Neural progenitor cell (in vitro differentiated cells): Measurements from ENCODE around the gene ADGRG1. TPM values are rescaled to one million over a fixed set of nuclear protein-coding genes. Genes with fewer than 3 reads are reported as not detected.

Source experiments
- DNase-seq: peaks from one replicate; pipeline ENCODE4 v3.0.0-alpha.2; 2016; ENCODE audit warnings: low spot score
- H2AFZ ChIP-seq: fragments of 200-600 bp; sonication (generic); replicated peaks from 2 replicates; pipeline ENCODE4 v1.6.1; 2016; ENCODE audit warnings: antibody characterized with exemption
- H3F3A ChIP-seq: fragments of 200-600 bp; sonication (generic); 2 replicates; pipeline ENCODE4 v1.6.1; 2016; ENCODE audit warnings: antibody characterized with exemption, low read depth
- H3K27ac ChIP-seq: fragments of 200-600 bp; sonication (generic); 2 replicates; pipeline ENCODE4 v1.5.1; 2016; ENCODE audit warnings: mild to moderate bottlenecking
- H3K27me3 ChIP-seq: fragments of 200-600 bp; sonication (generic); 2 replicates; pipeline ENCODE4 v1.6.1; 2016; ENCODE audit warnings: mild to moderate bottlenecking, moderate library complexity
- H3K36me3 ChIP-seq: fragments of 200-600 bp; sonication (generic); 2 replicates; pipeline ENCODE4 v1.5.1; 2016
- H3K4me1 ChIP-seq: fragments of 200-600 bp; sonication (generic); 2 replicates; pipeline ENCODE4 v1.6.1; 2016; ENCODE audit warnings: mixed run types
- H3K4me2 ChIP-seq: fragments of 200-600 bp; sonication (generic); 2 replicates; pipeline ENCODE4 v1.6.1; 2016
- H3K4me3 ChIP-seq: fragments of 200-600 bp; sonication (generic); 2 replicates; pipeline ENCODE4 v1.5.1; 2016
- H3K79me2 ChIP-seq: fragments of 200-600 bp; sonication (generic); 2 replicates; pipeline ENCODE4 v1.6.1; 2016; ENCODE audit warnings: low read depth
- H3K9ac ChIP-seq: fragments of 200-600 bp; sonication (generic); 2 replicates; pipeline ENCODE4 v1.6.1; 2016
- H3K9me3 ChIP-seq: fragments of 200-600 bp; sonication (generic); 2 replicates; pipeline ENCODE4 v1.5.1; 2016; ENCODE audit warnings: low read depth
- H4K20me1 ChIP-seq: fragments of 200-600 bp; sonication (generic); 2 replicates; pipeline ENCODE4 v1.6.1; 2016; ENCODE audit warnings: low read depth
- H3K27ac Mint-ChIP-seq: 3 replicates; pipeline ENCODE4 v1.8.0; 2021; ENCODE audit warnings: mixed read lengths
- H3K27me3 Mint-ChIP-seq: 2 replicates; pipeline ENCODE4 v1.8.0; 2022; ENCODE audit warnings: low read depth, mild to moderate bottlenecking, inconsistent platforms, moderate library complexity, mixed read lengths; ENCODE audit not compliant: insufficient read depth
- H3K36me3 Mint-ChIP-seq: 3 replicates; pipeline ENCODE4 v1.8.0; 2021; ENCODE audit warnings: mixed read lengths
- H3K4me1 Mint-ChIP-seq: 3 replicates; pipeline ENCODE4 v1.8.0; 2021; ENCODE audit warnings: mixed read lengths
- H3K4me3 Mint-ChIP-seq: 3 replicates; pipeline ENCODE4 v1.8.0; 2021; ENCODE audit warnings: mild to moderate bottlenecking, moderate library complexity, mixed read lengths
- H3K9me3 Mint-ChIP-seq: 3 replicates; pipeline ENCODE4 v1.8.0; 2020; ENCODE audit warnings: mixed read lengths
- EZH2 ChIP-seq: fragments of 200-600 bp; sonication (generic); IDR thresholded peaks from 2 replicates; pipeline ENCODE4 v1.6.1; 2017; ENCODE audit warnings: antibody characterized with exemption, mild to moderate bottlenecking, moderate library complexity
- EZH2phosphoT487 ChIP-seq: fragments of 200-600 bp; sonication (generic); IDR thresholded peaks from 2 replicates; pipeline ENCODE4 v1.6.1; 2017; ENCODE audit warnings: antibody characterized with exemption
- total RNA-seq: library from RNA; depleted of rRNA; stranded (reverse); fragments of >200 nt; gene quantifications from 2 replicates; pipeline ENCODE4 v1.2.3, GENCODE V29; 2015; ENCODE audit warnings: low replicate concordance
- TF ChIP-seq, protein P1 (sequence below): fragments of 200-600 bp; sonication (generic); IDR thresholded peaks from 2 replicates; pipeline ENCODE4 v1.5.1; 2017; ENCODE audit warnings: antibody characterized with exemption, mild to moderate bottlenecking

ADGRG1 gene
- total RNA-seq, 1 donor from 2014 or later, result 8.0 TPM

DNA sequence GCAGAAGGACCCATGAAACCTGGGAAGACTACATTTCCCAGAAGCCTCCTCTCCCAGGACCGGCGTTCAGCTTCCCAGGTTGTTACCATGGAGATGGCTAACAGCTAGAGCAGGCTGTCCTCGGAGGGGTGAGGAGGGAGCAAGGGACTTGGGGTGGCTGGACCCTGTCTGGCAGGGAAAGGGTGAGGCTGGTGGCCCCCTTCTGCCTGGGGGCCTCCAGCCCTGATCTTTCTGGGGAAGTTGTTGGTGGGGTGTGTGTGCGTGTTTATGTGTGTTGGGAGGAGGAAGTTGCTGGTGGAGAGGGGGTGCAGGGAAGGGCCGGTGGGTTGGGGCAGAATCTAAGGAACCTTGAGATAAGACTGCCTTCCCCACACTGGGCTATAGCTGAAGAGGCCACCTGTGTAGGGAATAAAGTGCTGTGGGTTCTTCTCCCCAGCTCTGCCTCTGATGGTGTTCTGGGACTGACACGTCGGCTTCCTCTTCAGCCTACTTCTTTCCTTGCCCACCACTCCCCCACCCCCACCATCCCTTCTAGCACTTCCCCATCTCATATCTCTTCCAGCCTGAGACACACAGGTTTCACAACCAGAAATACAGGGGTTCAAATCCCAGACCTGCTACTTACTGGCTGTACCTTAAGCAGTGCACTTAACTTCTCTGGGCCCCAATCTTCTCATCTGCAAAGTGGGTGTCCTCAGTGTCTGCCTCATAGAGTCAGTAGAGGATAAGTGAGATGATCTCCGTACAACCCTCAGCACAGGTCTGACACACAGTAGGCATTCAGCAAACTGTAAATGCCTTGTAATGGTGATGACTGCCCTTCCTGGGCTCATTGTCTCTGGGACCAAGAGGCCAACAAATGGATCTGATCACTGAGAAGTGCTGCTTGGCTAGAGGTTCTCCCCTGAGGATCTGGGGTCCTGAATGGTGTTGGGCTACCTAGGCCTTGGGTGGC, 66.6 kb downstream of the ADGRG1 start, which contains the start of gene DRC7:
Gene DRC7 (plus strand): TSS at position 82 of the 955 bp plus-strand sequence. CDS start 3,144 bp downstream, outside the sequence.
- Mint-ChIP-seq H3K4me1 (peaks cover 16% of the 10 kb centered on the region), H3K27ac (peak within 1 kb of the TSS; percentile 97), H3K27me3 (peaks cover 7% of the 10 kb centered on the region), H3K9me3 (no peaks in the 10 kb centered on the region), H3K36me3 (no peaks in the 10 kb centered on the region), H3K4me3 (peak within 1 kb of the TSS; percentile 85)
- Histone ChIP-seq H3K9me3 (no peaks in the 10 kb centered on the region), H3F3A (no peaks in the 10 kb centered on the region), H3K27me3 (no peaks in the 10 kb centered on the region), H3K27ac (no peak within 1 kb of the TSS), H2AFZ (no peak within 1 kb of the TSS), H3K9ac (no peak within 1 kb of the TSS), H3K36me3 (no peaks in the 10 kb centered on the region), H3K4me2 (peak within 1 kb of the TSS; percentile 80), H3K4me1 (peaks cover 2% of the 10 kb centered on the region), H3K4me3 (peak within 1 kb of the TSS; percentile 35), H4K20me1 (no peaks in the 10 kb centered on the region), H3K79me2 (no peaks in the 10 kb centered on the region)
- DNase-seq, result peak; percentile 90
- no peak for TF ChIP-seq EZH2phosphoT487
- no peak for TF ChIP-seq EZH2
- TF ChIP-seq, protein P1, sequence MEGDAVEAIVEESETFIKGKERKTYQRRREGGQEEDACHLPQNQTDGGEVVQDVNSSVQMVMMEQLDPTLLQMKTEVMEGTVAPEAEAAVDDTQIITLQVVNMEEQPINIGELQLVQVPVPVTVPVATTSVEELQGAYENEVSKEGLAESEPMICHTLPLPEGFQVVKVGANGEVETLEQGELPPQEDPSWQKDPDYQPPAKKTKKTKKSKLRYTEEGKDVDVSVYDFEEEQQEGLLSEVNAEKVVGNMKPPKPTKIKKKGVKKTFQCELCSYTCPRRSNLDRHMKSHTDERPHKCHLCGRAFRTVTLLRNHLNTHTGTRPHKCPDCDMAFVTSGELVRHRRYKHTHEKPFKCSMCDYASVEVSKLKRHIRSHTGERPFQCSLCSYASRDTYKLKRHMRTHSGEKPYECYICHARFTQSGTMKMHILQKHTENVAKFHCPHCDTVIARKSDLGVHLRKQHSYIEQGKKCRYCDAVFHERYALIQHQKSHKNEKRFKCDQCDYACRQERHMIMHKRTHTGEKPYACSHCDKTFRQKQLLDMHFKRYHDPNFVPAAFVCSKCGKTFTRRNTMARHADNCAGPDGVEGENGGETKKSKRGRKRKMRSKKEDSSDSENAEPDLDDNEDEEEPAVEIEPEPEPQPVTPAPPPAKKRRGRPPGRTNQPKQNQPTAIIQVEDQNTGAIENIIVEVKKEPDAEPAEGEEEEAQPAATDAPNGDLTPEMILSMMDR, result no peak

DNA sequence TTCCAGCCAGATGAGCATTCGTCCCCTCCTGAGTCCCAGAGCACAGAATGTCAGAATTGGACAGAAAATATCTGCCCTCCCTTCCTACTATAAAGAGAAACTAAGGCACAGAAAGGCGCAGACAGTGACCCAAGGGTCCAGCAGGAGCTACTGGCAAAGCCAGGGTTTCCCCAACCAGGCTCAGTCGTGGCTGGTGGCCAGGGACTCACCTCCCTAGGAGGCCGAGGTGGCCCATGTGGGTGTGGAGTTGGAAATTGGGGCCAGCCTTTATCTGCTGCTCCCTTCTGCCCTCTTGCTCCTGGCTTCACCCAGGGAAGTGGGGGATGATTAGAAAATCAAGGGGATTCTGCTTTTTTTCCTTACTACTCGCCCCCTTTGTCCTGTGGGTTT, 67.2 kb downstream of the ADGRG1 start:
- Histone ChIP-seq H3K4me1 (peaks cover 3% of the 10 kb centered on the region), H3K79me2 (no peaks in the 10 kb centered on the region), H3K36me3 (no peaks in the 10 kb centered on the region)

DNA sequence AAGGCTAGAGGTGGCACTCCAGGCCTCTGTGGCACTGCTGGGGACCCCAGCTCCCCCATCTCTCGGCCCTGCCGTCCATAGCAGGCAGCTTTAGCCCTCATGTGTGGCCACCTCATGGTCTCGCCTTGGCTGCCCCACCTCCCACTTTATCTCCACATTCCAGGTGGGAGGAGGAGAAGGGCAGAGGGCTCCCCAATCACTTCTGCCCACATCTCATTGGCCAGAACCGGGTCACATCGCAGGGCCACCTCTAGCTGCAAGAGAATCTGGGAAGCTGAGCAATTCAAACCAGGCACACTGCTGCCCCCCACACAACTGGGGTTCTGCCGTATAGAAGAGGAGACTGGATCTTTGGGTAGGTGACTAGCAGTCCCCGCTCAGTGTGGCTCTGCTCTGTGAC, 67.8 kb downstream of the ADGRG1 start:
- Histone ChIP-seq H3K27ac (no peak overlapping the region), H3K9me3 (no peaks in the 10 kb centered on the region), H3K36me3 (no peaks in the 10 kb centered on the region), H2AFZ (no peak overlapping the region), H3K79me2 (no peaks in the 10 kb centered on the region), H3K4me2 (no peak overlapping the region), H3K27me3 (no peaks in the 10 kb centered on the region), H3K4me1 (peaks cover 9% of the 10 kb centered on the region), H3K9ac (no peak overlapping the region), H3K4me3 (no peak overlapping the region), H4K20me1 (no peaks in the 10 kb centered on the region), H3F3A (no peaks in the 10 kb centered on the region)
- Mint-ChIP-seq H3K4me1 (peaks cover 24% of the 10 kb centered on the region), H3K9me3 (no peaks in the 10 kb centered on the region), H3K27me3 (peaks cover 9% of the 10 kb centered on the region), H3K4me3 (no peak overlapping the region), H3K36me3 (no peaks in the 10 kb centered on the region), H3K27ac (no peak overlapping the region)
- no peak for DNase-seq
- TF ChIP-seq, protein P1, result no peak
- TF ChIP-seq EZH2phosphoT487, result no peak

More for the DNA sequence above, 67.2 kb downstream of the ADGRG1 start:
- Mint-ChIP-seq H3K4me3 (peak overlapping the region; percentile 64), H3K36me3 (no peaks in the 10 kb centered on the region), H3K4me1 (peaks cover 18% of the 10 kb centered on the region), H3K27me3 (peaks cover 9% of the 10 kb centered on the region), H3K27ac (no peak overlapping the region), H3K9me3 (no peaks in the 10 kb centered on the region)
- Histone ChIP-seq H3K9ac (no peak overlapping the region), H3K4me2 (no peak overlapping the region), H3K27me3 (no peaks in the 10 kb centered on the region), H4K20me1 (no peaks in the 10 kb centered on the region), H3K4me3 (no peak overlapping the region), H3K27ac (no peak overlapping the region), H2AFZ (no peak overlapping the region), H3K9me3 (no peaks in the 10 kb centered on the region), H3F3A (no peaks in the 10 kb centered on the region)
- TF ChIP-seq, protein P1, result no peak
- TF ChIP-seq EZH2phosphoT487 (no peak), EZH2 (no peak)
- no peak for DNase-seq
